Tibial nerve (tissue), 4 donors: Measurements from ENCODE around the gene FAM240B. TPM values are rescaled to one million over a fixed set of nuclear protein-coding genes. Genes with fewer than 3 reads are reported as not detected.
A peak's percentile ranks its signal among the peaks of the same experiment; 100 is the strongest.

ENCODE experiments used
- DNase-seq, 2 donors: peaks; one replicate each; pipeline ENCODE4 v3.0.0-alpha.2; 2019; ENCODE audit warnings: low spot score in 2 of 2
- H3K27ac ChIP-seq, 4 donors: fragments of 200-600 bp; sonication (generic) in 3 of 4; one replicate each; pipeline ENCODE4 v1.5.1; 2017 to 2019; ENCODE audit warnings: mild to moderate bottlenecking in 1 of 4
- H3K27me3 ChIP-seq, 2 donors: fragments of 200-600 bp; sonication (generic) in 1 of 2; one replicate each; pipeline versions ENCODE4 v1.5.1 to v1.6.0; 2017 to 2019
- H3K36me3 ChIP-seq, 3 donors: fragments of 200-600 bp; sonication (generic); one replicate each; pipeline ENCODE4 v1.5.1; 2018 to 2019
- H3K4me1 ChIP-seq, 4 donors: fragments of 200-600 bp; sonication (generic) in 3 of 4; one replicate each; pipeline ENCODE4 v1.5.1; 2017 to 2019
- H3K4me3 ChIP-seq, 4 donors: fragments of 200-600 bp; sonication (generic) in 3 of 4; one replicate each; pipeline ENCODE4 v1.5.1; 2017 to 2019; ENCODE audit warnings: mild to moderate bottlenecking in 1 of 4, moderate library complexity in 1 of 4
- H3K9me3 ChIP-seq, 4 donors: fragments of 200-600 bp; sonication (generic) in 3 of 4; one replicate each; pipeline ENCODE4 v1.5.1; 2017 to 2019
- EP300 ChIP-seq, 2 donors: sonication (generic); formaldehyde crosslinking; IDR thresholded peaks; one replicate each; pipeline ENCODE4 v1.6.1; 2017; ENCODE audit warnings: antibody characterized with exemption in 2 of 2, mild to moderate bottlenecking in 1 of 2
- POLR2A ChIP-seq, 2 donors: fragments of 450-650 bp; IDR thresholded peaks; one replicate each; pipeline ENCODE4 v1.6.1; 2017; ENCODE audit warnings: antibody characterized with exemption in 2 of 2, mild to moderate bottlenecking in 2 of 2, moderate library complexity in 2 of 2
- WGBS, 2 donors: methylation state at CpG; one replicate each; pipeline ENCODE4 v1.1.5; 2018; 5-methylcytosine and 5-hydroxymethylcytosine counted together
- total RNA-seq, 4 donors: library from RNA; depleted of rRNA; stranded (reverse); fragments of >200 nt; gene quantifications; one replicate each; pipeline ENCODE4 v1.1.0, GENCODE V29; 2016
- TF ChIP-seq, protein P1 (sequence below), 5 experiments: fragments of 200-600 bp in 3 of 5; fragments of 450-650 bp in 2 of 5; sonication (generic) in 3 of 5; IDR thresholded peaks; one replicate each; pipeline ENCODE4 v1.5.1; 2016 to 2019; ENCODE audit warnings: antibody characterized with exemption in 5 of 5, mild to moderate bottlenecking in 3 of 5, moderate library complexity in 2 of 5

Gene FAM240B
- total RNA-seq, 4 donors from 2014 or later = not detected

GRCh38 chr9:38668791-38669466 is 51.0 kb downstream of the FAM240B start:
- DNase-seq = no peak
- Histone ChIP-seq H3K27me3 (no peaks in the 10 kb centered on the region), H3K27ac (no peak overlapping the region), H3K36me3 (no peaks in the 10 kb centered on the region), H3K4me1 (peaks cover 0 to 6% (median 3%) of the 10 kb centered on the region in 4 donors), H3K4me3 (no peak overlapping the region), H3K9me3 (no peaks in the 10 kb centered on the region)
- TF ChIP-seq EP300 (IDR thresholded peaks at IDR 0.05) = no peak
- no peak for TF ChIP-seq POLR2A (IDR thresholded peaks at IDR 0.05)
- TF ChIP-seq, protein P1, sequence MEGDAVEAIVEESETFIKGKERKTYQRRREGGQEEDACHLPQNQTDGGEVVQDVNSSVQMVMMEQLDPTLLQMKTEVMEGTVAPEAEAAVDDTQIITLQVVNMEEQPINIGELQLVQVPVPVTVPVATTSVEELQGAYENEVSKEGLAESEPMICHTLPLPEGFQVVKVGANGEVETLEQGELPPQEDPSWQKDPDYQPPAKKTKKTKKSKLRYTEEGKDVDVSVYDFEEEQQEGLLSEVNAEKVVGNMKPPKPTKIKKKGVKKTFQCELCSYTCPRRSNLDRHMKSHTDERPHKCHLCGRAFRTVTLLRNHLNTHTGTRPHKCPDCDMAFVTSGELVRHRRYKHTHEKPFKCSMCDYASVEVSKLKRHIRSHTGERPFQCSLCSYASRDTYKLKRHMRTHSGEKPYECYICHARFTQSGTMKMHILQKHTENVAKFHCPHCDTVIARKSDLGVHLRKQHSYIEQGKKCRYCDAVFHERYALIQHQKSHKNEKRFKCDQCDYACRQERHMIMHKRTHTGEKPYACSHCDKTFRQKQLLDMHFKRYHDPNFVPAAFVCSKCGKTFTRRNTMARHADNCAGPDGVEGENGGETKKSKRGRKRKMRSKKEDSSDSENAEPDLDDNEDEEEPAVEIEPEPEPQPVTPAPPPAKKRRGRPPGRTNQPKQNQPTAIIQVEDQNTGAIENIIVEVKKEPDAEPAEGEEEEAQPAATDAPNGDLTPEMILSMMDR (IDR thresholded peaks at IDR 0.05) = no peak
- WGBS, 2 donors = 84 to 87% methylated on average over 10 of the region's 10 CpGs

DNA sequence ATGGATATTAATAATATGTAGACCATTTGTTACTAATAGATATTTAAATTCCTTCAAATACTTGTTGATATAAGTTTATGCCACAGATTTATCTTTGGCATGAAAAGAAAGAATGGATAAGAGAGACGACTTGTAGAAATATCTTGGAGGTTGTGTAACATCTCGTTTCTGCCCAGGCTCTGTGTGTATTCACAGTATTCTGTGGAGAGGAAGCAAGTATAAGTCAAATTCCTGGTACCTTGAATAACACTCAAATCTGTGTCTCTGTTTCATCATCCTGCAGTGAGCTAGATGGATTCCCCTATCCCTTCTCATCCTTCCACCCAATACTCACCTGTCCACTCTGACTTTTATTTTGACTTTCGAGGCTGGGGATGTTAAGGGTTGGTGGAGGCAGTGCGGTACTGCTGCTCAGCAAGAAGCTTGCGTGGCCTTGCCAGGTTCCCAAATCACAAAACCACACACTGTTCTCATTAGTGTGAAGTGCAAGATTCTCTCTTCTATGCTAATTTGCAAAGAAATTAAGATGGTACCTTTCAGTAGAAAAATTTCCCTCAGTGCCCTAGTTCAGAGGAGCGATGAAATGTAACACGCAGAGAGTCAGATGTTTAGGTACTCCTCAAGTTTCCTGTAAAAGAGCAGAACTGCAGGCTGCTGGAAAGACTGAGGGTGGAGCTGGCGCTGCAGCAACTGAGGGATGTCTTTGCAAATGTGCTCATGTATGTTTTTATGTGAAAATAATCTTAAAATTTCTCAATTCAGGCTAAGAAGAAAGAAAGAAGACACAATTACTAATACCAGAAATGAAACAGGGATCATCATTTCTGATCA is 57.0 kb downstream of the FAM240B start:
- Histone ChIP-seq H3K4me1 (no peaks in the 10 kb centered on the region), H3K4me3 (no peak overlapping the region), H3K9me3 (no peaks in the 10 kb centered on the region), H3K36me3 (no peaks in the 10 kb centered on the region), H3K27me3 (no peaks in the 10 kb centered on the region), H3K27ac (peak overlapping the region in 1 of 4 donors; percentile 29)
- TF ChIP-seq EP300 (IDR thresholded peaks at IDR 0.05) (no peak), POLR2A (IDR thresholded peaks at IDR 0.05) (no peak)
- TF ChIP-seq, protein P1 (IDR thresholded peaks at IDR 0.05) = peak in 4 of 5 experiments; percentile 21 to 56 (median 47)
- WGBS, 2 donors = 55 to 64% methylated on average over 8 of the region's 8 CpGs
- DNase-seq = no peak

DNA sequence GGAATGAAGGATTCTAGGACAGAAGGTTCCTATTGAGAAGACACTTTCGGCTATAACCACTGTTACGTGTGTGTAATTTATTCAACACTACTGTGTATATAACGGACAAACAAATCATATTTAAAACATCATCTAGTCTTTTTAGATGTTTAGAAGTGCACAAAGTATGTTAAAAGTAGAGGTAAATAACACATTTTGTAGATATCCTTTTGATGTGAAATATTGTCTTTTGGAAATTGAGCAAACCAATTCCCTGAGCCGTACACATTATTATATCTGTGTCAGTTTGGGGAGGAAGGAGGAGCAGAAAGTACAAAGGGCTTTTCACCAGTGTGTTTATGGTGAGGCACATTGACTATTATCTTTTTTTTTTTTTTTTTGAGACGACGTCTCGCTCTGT is 60.4 kb downstream of the FAM240B start:
- WGBS, 2 donors = 71 to 77% methylated on average over 7 of the region's 7 CpGs
- no peaks in the 10 kb centered on the region for H3K9me3 ChIP-seq

DNA sequence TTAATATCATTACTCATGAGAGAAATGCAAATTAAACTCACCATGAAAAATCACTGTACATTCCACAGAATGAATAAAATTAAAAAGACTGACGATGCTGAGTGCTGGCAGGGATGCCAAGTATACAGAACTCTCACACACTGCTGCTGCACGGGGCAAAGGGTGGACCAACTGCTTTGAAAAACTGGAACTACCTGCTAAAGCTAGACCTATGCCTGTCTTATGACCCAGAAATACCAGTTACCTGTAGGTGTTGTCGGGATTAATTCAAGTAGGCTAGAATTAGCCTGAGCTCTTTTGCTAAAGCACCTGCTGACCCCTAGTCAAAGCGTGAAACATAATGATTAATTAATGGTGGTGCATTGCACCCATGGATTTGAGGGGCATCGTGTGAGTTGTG is 63.0 kb downstream of the FAM240B start:
- H3K27me3 ChIP-seq = no peaks in the 10 kb centered on the region
- peaks cover 0 to 5% (median 0%) of the 10 kb centered on the region in 4 donors for H3K4me1 ChIP-seq
- no peaks in the 10 kb centered on the region for H3K9me3 ChIP-seq
- no peak for TF ChIP-seq POLR2A (IDR thresholded peaks at IDR 0.05)
- no peak for TF ChIP-seq EP300 (IDR thresholded peaks at IDR 0.05)
- no peak for DNase-seq
- H3K4me3 ChIP-seq = no peak overlapping the region
- 30 to 72% methylated on average over 5 of the region's 5 CpGs for WGBS, 2 donors
- H3K27ac ChIP-seq = no peak overlapping the region
- H3K36me3 ChIP-seq = no peaks in the 10 kb centered on the region

More for the DNA sequence above, 60.4 kb downstream of the FAM240B start:
- Histone ChIP-seq H3K27ac (no peak overlapping the region), H3K4me3 (no peak overlapping the region), H3K36me3 (no peaks in the 10 kb centered on the region), H3K27me3 (no peaks in the 10 kb centered on the region), H3K4me1 (no peaks in the 10 kb centered on the region)
- no peak for TF ChIP-seq POLR2A (IDR thresholded peaks at IDR 0.05)
- TF ChIP-seq EP300 (IDR thresholded peaks at IDR 0.05) = no peak
- TF ChIP-seq, protein P1 (IDR thresholded peaks at IDR 0.05) = no peak
- no peak for DNase-seq

DNA sequence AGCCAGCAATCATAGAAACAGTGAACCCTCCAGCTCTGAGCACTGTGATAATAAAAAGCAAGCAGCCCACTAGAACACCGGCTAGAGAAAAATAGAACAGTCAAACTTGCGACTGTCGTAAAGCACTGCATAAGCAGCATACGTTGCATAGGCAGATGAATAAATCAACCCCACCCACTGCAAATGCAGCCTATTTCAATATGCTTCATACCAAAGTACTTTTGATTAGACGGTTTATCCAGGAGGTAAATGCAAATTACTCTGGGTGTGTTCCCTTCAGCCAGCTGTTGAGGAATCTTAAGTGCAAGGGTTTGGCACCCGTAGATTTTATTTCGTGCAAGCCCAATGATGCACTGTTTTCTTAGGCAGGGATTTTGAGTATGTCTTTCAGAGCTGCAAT is 67.4 kb downstream of the FAM240B start:
- Histone ChIP-seq H3K9me3 (no peaks in the 10 kb centered on the region), H3K4me3 (no peak overlapping the region), H3K4me1 (peaks cover 0 to 5% (median 0%) of the 10 kb centered on the region in 4 donors), H3K27me3 (no peaks in the 10 kb centered on the region), H3K27ac (no peak overlapping the region), H3K36me3 (no peaks in the 10 kb centered on the region)
- no peak for DNase-seq
- 57 to 75% methylated on average over 7 of the region's 7 CpGs for WGBS, 2 donors
- TF ChIP-seq, protein P1 (IDR thresholded peaks at IDR 0.05) = no peak
